HFF-Myc (cell line): ENCODE measurements around the gene NSD1.

Experiments used
- DNase-seq: peaks from one replicate; pipeline ENCODE4 v3.0.0-alpha.2; 2011; ENCODE audit warnings: low read depth; ENCODE audit errors: extremely low read depth
- H3K4me3 ChIP-seq: replicated peaks from 2 replicates; pipeline ENCODE4 v1.5.1; 2011; ENCODE audit warnings: low read depth, mild to moderate bottlenecking, control low read depth, low read length
- TF ChIP-seq, protein P1 (sequence below): IDR thresholded peaks from 2 replicates; pipeline ENCODE4 v1.5.1; 2012; ENCODE audit warnings: mild to moderate bottlenecking, low read depth, low read length, control low read depth; ENCODE audit errors: missing control alignments

Gene NSD1

DNA sequence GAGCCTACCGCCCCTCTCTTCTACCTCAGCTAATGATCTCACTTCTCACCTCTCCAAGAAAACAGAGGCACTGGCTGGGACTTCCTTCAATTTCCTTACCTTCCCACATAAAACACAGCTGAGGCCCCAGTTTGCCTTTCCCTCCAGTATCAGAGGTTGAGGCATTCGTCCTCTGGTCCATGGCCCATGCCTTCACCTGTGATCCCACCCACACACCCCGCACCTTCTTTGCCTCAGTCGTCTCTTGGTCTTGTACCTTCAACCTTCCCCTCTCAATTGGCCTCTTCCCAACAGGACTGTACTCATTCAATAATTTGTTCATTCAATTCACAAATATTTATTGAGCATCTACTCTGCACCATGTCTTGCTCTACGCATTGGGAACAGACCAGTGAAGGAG is 11.0 kb upstream of the NSD1 start:
- DNase-seq: no peak
- H3K4me3 ChIP-seq: no peak overlapping the region
- TF ChIP-seq, protein P1, sequence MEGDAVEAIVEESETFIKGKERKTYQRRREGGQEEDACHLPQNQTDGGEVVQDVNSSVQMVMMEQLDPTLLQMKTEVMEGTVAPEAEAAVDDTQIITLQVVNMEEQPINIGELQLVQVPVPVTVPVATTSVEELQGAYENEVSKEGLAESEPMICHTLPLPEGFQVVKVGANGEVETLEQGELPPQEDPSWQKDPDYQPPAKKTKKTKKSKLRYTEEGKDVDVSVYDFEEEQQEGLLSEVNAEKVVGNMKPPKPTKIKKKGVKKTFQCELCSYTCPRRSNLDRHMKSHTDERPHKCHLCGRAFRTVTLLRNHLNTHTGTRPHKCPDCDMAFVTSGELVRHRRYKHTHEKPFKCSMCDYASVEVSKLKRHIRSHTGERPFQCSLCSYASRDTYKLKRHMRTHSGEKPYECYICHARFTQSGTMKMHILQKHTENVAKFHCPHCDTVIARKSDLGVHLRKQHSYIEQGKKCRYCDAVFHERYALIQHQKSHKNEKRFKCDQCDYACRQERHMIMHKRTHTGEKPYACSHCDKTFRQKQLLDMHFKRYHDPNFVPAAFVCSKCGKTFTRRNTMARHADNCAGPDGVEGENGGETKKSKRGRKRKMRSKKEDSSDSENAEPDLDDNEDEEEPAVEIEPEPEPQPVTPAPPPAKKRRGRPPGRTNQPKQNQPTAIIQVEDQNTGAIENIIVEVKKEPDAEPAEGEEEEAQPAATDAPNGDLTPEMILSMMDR: no peak

DNA sequence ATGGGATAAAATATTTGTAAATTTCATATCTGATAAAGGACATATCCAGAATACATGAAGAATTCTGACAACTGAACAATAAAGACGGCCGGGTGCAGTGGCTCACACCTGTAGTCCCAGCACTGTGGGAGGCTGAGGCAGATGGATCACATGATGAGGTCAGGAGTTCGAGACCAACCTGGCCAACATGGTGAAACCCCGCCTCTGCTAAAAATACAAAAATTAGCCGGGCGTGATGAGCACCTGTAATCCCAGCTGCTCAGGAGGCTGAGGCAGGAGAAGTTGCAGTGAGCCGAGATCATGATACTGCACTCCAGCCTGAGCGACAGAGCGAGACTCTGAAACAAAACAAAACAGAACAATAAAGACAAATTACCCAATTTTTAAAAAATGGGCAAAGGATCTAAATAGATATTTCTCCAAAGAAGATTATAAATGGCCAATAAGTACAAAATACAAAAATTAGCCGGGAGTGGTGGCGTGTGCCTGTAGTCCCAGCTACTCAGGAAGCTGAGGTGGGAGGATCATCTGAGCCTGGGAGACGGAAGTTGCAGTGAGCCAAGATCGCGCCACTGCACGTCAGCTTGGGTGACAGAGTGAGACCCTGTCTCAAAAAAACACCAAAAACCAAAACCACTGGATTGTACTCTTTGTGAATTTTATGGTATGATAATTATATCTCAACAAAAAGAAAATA is 9.6 kb upstream of the NSD1 start:
- H3K4me3 ChIP-seq: no peak overlapping the region
- TF ChIP-seq, protein P1: no peak
- no peak for DNase-seq

DNA sequence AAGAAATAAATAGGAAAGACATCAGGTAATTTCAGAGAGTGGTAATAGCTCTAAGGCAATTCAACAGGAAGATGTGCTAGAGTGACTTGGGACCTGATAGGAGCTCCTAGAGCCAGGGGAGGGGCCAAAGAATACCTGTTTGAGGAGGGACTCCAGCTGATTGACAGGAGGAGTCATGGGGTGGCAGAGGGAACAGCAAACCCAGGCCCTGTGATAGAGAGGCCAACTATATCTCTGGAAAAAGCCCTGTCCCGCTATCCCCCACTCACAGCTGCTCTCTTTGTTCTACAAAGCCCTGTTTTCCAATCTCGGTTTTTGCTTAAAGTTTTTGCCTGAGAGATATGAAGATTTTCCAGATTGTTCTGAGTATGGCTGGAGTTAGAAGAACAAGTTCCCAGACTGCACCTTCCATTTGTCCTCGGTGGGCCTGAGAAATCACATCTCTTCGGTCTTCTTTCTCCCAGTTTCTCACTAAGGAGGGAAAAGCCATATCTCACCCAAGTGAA is 9.0 kb upstream of the NSD1 start:
- TF ChIP-seq, protein P1: no peak
- no peak overlapping the region for H3K4me3 ChIP-seq
- DNase-seq: no peak

DNA sequence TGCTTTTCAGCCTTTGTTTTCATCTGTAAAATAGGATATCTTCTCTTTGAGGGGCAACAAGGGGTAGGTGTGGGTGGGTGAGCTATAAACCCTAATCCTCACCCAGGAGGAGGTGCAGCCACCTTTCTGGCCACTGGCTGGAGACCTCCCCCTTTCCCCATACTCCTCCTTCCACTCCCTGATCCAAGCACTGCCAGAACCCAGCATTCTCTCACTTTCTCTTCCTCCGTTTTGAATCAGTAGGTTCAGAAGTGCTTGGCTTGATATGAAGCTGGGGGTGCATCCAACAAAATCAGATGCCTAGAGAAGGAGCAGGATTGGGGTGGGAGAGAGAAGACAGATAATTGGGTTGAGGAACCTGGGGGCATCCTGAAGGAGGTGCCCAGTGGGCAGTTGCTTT is 6.8 kb upstream of the NSD1 start:
- TF ChIP-seq, protein P1: no peak
- no peak overlapping the region for H3K4me3 ChIP-seq
- no peak for DNase-seq

DNA sequence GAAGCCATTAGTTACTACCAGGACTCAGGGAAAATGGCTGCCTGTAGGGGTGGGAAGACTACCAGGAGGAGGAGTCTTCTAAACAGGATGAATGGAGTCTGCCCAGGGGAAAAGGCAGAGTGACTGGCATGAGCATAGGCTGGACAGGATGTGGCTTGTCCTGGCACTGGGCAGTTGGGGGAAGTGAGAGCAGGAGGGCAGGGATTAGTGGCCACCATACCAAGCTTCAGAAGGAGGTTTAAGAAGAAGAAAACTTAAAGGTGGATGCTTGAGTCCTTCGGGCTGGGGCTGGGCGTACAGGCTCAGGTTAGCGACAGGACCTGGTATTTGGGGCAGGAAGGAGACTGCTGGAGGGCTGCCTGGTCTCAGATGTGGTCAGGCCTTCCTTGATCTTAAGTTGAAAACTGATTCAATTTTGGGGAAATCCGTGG is 5.0 kb upstream of the NSD1 start:
- TF ChIP-seq, protein P1: no peak
- no peak overlapping the region for H3K4me3 ChIP-seq
- DNase-seq: no peak

DNA sequence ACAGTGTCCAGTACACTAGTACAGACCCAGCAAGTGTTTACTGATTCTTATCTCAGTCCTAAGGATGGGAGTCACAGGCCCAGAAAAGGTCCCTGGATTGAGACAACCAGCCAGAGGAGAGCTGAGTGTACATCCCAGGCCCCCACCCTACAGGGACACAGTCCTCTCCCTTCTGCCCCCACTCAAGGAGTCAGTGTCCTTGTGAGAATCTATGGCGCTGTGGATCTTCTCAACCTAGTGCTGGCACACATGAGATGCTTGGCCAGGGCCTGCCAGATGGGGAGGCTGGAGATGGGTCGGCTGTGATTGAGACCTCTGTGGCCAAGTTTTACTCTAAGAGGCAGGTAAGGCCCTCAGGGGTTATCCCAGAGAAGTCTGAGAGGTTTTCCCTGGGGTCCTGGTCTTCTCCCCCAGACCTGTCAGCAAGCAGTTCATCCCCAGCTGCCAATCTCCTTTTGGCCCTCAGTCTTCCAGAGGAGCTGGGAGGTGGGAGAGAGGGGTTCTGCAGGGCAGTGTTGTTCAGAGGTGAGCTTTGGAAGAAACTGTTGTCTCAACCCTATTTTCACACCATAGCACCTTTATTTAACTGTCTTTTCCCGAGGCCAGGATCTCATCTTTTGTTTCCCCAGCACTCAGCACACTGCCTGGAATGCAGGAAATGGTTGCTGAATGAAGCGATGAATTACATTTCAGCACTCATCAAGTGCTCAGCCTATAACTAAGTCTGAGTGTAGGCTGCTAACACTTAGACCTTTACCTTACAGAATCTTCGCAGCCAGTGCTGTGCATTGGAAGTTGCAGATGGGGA is 3.2 kb upstream of the NSD1 start:
- no peak for DNase-seq
- TF ChIP-seq, protein P1: no peak
- H3K4me3 ChIP-seq: no peak overlapping the region
